ENCODE measurements around the gene FOSB. TPM values are rescaled to one million over a fixed set of nuclear protein-coding genes. Genes with fewer than 3 reads are reported as not detected.
"Not testable (repeated sequence)": the region's sequence is repeated elsewhere in the genome, so short reads cannot be mapped to it uniquely, and the experiment has no call there.

FOSB gene
- total and polyA plus RNA-seq, 2 donors (not counting 3 experiments of a cell fraction or from before 2014, with no cell fraction given), result 2.0 to 10.7 TPM

DNA sequence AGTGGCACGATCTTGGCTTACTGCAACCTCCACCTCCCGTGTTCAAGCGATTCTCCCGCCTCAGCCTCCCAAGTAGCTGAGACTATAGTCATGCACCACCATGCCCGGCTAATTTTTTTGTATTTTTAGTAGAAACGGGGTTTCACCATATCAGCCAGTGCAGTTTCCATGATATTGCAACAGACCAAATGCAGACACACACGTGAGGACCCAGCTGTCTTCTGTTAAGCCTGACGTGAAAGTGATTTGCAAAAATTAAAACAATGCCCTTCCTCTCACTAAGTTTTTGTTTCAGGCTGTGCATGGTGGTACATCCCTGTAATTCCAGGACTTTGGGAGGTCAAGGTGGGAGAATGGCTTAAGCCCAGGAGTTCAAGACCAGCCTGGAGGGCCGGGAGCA is 36.8 kb upstream of the FOSB start:
- CTCF ChIA-PET, result interaction anchor here (1.5 to 4.2 kb wide), 4 partner anchors 9 to 48 kb away, joined by 6 to 44 read pairs (median 22); partner anchors contain the start of gene FOSB
- H3K9ac ChIP-seq (replicated peaks; ENCODE audit: extremely low read depth, insufficient read depth, low read length); H3K27me3 ChIP-seq (ENCODE audit: control insufficient read depth in 2 of 2, insufficient read depth in 2 of 2, low read length in 2 of 2); H3K4me2 ChIP-seq (ENCODE audit: insufficient read depth, low read length); dilution Hi-C loops (cut with MboI; ENCODE audit: extremely low pct_ligation_motif_present, low sequenced_read_pairs); DNase-seq (ENCODE audit: low read depth, low spot score); H3K27ac ChIP-seq (ENCODE audit: insufficient read depth, low read depth, low read length); H3K9me1 ChIP-seq (replicated peaks; ENCODE audit: control insufficient read depth, extremely low read depth, insufficient read depth, low read length); H4K20me1 ChIP-seq (replicated peaks; ENCODE audit: control insufficient read depth, extremely low read depth, insufficient read depth, low read length); H3K4me1 ChIP-seq (ENCODE audit: control insufficient read depth, extremely low read depth, insufficient read depth, low read length); FAIRE-seq; H3K36me3 ChIP-seq (ENCODE audit: control insufficient read depth in 2 of 2, extremely low read depth in 1 of 2, insufficient read depth in 2 of 2, low read length in 2 of 2); H3K4me3 ChIP-seq (replicated peaks in 1 of 3; ENCODE audit: insufficient read depth in 1 of 3, low read depth in 1 of 3, low read length in 3 of 3); H3K9me3 ChIP-seq (replicated peaks; ENCODE audit: control insufficient read depth, insufficient read depth, low read length); intact Hi-C loops (cut with micrococcal nuclease); H3K79me2 ChIP-seq (ENCODE audit: control insufficient read depth, insufficient read depth, low read length); BruUV-seq (replicated peaks); H2AFZ ChIP-seq (ENCODE audit: low read depth, low read length): not testable (repeated sequence)
- POLR2A ChIA-PET, result interaction anchor here (0.6 kb wide), 1 partner anchor 65 kb away, joined by 4 read pairs; no protein-coding TSS in a partner anchor

DNA sequence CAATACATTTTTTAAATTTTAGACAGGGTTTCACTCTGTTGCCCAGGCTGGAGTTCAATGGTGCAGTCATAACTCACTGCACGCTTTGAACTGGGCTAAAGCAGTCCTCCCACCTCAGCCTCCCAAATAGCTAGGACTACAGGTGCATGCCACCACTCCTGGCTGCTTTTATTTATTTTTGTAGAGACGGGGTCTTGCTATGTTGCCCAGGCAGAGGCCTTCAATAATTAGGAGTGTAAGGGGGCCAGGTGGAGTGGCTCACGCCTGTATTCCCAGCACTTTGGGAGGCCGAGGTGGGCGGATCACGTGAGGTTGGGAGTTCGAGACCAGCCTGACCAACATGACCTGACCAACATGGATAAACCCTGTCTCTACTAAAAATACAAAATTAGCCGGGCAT is 35.3 kb upstream of the FOSB start:
- H3K9ac ChIP-seq (replicated peaks; ENCODE audit: extremely low read depth, insufficient read depth, low read length); H3K4me2 ChIP-seq (ENCODE audit: insufficient read depth, low read length); H3K79me2 ChIP-seq (ENCODE audit: control insufficient read depth, insufficient read depth, low read length); BruUV-seq (replicated peaks); H3K27me3 ChIP-seq (ENCODE audit: control insufficient read depth in 2 of 2, insufficient read depth in 2 of 2, low read length in 2 of 2); H3K4me3 ChIP-seq (replicated peaks in 1 of 3; ENCODE audit: insufficient read depth in 1 of 3, low read depth in 1 of 3, low read length in 3 of 3); H4K20me1 ChIP-seq (replicated peaks; ENCODE audit: control insufficient read depth, extremely low read depth, insufficient read depth, low read length); dilution Hi-C loops (cut with MboI; ENCODE audit: extremely low pct_ligation_motif_present, low sequenced_read_pairs); H3K9me1 ChIP-seq (replicated peaks; ENCODE audit: control insufficient read depth, extremely low read depth, insufficient read depth, low read length); H3K36me3 ChIP-seq (ENCODE audit: control insufficient read depth in 2 of 2, extremely low read depth in 1 of 2, insufficient read depth in 2 of 2, low read length in 2 of 2); H3K4me1 ChIP-seq (ENCODE audit: control insufficient read depth, extremely low read depth, insufficient read depth, low read length); H3K27ac ChIP-seq (ENCODE audit: insufficient read depth, low read depth, low read length); DNase-seq (ENCODE audit: low read depth, low spot score); H3K9me3 ChIP-seq (replicated peaks; ENCODE audit: control insufficient read depth, insufficient read depth, low read length); FAIRE-seq; H2AFZ ChIP-seq (ENCODE audit: low read depth, low read length); intact Hi-C loops (cut with micrococcal nuclease): not testable (repeated sequence)
- ChIA-PET POLR2A (interaction anchor here (0.7 kb wide), 1 partner anchor 24 kb away, joined by 3 read pairs; no protein-coding TSS in a partner anchor), CTCF (interaction anchor here (1.3 to 4.2 kb wide), 2 partner anchors 30 to 46 kb away, joined by 5 to 39 read pairs; no protein-coding TSS in a partner anchor)

All from endothelial cell of umbilical vein (primary cell).